ENCODE data around the gene ADPRS. TPM values are rescaled to one million over a fixed set of nuclear protein-coding genes. Genes with fewer than 3 reads are reported as not detected.

The ADPRS gene
- total RNA-seq, 2 experiments from 2014 or later: 35.4 to 36.9 TPM

DNA sequence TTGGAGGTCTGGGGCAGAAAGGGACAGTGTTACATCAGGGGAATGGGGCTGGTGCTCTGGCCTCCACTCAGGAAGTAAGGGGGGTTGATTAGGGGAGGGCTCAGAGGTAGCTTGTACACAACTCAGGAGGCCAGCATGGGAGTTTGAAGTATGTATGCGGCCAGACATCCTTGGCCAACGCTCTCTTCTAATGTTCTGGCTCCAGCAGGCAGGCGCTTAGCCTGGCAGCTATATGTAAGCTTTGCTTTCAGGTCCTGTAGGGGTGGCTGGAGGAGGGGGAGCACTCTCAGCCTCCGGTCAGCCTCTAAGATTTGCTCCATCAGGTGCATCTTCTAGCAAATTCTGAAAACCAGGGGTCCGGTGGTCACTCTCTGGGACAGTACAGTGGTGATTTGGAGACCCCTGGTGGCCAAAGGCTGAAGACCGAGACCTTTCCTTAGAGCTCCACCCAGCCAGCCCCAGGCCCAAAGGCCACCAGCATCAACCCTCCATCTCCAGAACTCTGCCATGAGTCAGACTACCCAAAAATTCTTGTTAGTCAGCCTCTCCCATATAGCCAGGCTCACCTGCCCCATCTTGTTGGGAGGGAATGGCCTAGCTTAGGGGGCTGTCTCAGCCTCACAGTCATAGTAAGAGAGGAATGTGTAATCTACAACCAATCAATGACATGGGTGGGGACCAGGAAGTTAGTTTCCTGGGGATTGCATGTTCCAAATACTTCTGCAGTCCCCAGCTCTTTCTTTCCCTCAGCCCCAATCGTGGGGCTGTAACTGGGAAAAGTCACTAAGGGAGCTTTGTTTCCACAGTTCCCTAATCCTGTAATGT, 46.0 kb downstream of the ADPRS start:
- CTCF ChIA-PET: interaction anchor here (0.7 to 12.3 kb wide), 31 partner anchors 9 to 343 kb away, joined by 3 to 307 read pairs (median 5); partner anchors contain the start of genes AGO3, MAP7D1, SH3D21 and TEKT2
- no peaks in the 10 kb centered on the region for H3K27me3 Mint-ChIP-seq
- H3K4me3 Mint-ChIP-seq: no peak overlapping the region
- no peaks in the 10 kb centered on the region for H3K9me3 Mint-ChIP-seq (ENCODE audit: low read depth)
- H3K36me3 Mint-ChIP-seq: peaks cover 7% of the 10 kb centered on the region
- peak; percentile 80 for ATAC-seq
- no peak overlapping the region for H3K27ac Mint-ChIP-seq
- H3K4me1 Mint-ChIP-seq: peaks cover 7% of the 10 kb centered on the region
- peak; percentile 63 for DNase-seq

DNA sequence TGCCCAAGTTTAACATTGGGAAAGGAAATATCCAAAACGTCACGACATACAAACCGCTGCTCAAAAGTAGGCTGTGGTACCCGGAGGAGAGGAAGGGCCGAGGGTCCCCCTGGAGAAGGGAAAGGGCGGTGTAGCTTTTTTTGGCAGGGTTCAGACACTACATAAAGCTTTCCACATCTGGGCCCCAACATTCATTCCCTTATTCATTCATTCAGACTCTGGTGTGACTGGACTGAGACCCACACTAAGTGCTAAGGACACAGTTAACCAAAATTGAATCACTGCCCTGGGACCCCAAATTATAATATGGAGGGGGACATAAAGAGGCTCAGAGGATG, 46.6 kb downstream of the ADPRS start:
- Mint-ChIP-seq H3K36me3 (peaks cover 10% of the 10 kb centered on the region), H3K27ac (no peak overlapping the region), H3K4me3 (no peak overlapping the region), H3K9me3 (ENCODE audit: low read depth) (no peaks in the 10 kb centered on the region), H3K27me3 (no peaks in the 10 kb centered on the region), H3K4me1 (peaks cover 9% of the 10 kb centered on the region)
- DNase-seq: no peak
- CTCF ChIA-PET: interaction anchor here (0.8 to 12.3 kb wide), 28 partner anchors 8 to 344 kb away, joined by 3 to 307 read pairs (median 5); partner anchors contain the start of genes AGO3, MAP7D1, SH3D21 and TEKT2
- ATAC-seq: no peak

DNA sequence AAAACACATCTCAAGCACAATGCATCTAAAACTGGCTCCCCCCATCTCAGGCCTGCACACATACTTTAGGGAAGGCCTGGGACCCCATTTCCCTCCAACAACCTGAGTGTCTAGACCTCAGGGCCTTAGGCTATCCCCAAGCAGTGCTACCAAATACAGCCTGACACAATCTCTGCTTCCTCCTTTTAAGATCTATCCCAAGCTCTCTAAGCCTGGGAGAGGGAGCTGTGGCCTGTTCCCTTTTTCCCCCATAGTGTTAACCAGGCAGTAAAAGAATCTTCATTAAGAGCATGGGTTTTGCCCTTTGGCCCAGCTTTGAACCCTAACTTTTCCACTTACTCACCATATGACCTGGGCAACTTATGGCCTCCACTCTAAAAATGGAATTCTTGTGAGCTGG, 47.1 kb downstream of the ADPRS start:
- no peak for ATAC-seq
- no peak for DNase-seq
- Mint-ChIP-seq H3K4me1 (peaks cover 13% of the 10 kb centered on the region), H3K27me3 (no peaks in the 10 kb centered on the region), H3K4me3 (no peak overlapping the region), H3K27ac (no peak overlapping the region), H3K9me3 (ENCODE audit: low read depth) (no peaks in the 10 kb centered on the region), H3K36me3 (peaks cover 10% of the 10 kb centered on the region)
- CTCF ChIA-PET: interaction anchor here (1.0 to 12.3 kb wide), 12 partner anchors 8 to 156 kb away, joined by 3 to 307 read pairs (median 8); partner anchors contain the start of genes MAP7D1 and TRAPPC3

DNA sequence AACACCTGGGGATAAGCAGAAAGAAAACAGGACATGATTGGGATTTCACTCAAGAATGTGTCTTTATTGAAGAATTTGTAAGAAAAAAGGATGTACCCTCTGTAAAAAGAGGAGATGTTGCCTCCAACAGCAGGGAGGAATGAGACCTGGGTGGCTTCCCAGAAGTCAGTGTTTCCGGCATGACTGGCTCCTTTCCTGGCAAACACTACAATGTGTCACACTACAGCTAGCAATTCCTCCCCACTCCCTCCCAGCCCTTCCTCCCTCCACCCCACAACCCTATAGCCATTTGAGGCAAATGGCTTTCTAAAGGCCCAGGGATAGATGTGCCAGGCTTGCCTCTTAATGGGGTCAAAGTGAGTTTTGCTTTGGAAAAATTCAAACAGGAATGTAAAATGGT, 47.8 kb downstream of the ADPRS start:
- CTCF ChIA-PET: interaction anchor here (1.0 to 12.3 kb wide), 2 partner anchors 13 to 38 kb away, joined by 3 to 307 read pairs; partner anchors contain the start of gene TRAPPC3
- Mint-ChIP-seq H3K9me3 (ENCODE audit: low read depth) (no peaks in the 10 kb centered on the region), H3K4me1 (peaks cover 20% of the 10 kb centered on the region), H3K36me3 (peaks cover 10% of the 10 kb centered on the region), H3K27me3 (no peaks in the 10 kb centered on the region), H3K4me3 (no peak overlapping the region), H3K27ac (no peak overlapping the region)
- no peak for DNase-seq
- no peak for ATAC-seq

DNA sequence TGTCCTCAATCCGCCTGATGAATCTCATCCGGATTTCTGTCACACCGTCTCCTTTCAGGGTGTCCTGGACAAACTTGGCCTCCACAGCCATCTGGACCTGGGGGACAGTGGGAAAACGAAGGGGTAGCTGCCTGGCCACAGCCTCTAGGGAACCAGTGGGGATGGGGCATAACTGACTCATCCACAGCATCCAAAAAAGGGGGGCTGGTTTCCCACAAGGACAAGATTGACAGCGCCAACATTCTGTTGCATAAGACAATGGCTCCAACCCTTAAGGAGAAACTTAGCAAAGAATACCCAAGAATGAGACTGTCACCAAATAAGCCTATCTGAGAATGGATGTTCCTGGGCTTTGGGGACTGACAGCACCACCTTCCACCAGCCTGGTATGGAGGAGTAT, 48.5 kb downstream of the ADPRS start:
- Mint-ChIP-seq H3K36me3 (peaks cover 10% of the 10 kb centered on the region), H3K4me1 (peaks cover 24% of the 10 kb centered on the region), H3K27me3 (no peaks in the 10 kb centered on the region), H3K9me3 (ENCODE audit: low read depth) (no peaks in the 10 kb centered on the region), H3K27ac (no peak overlapping the region), H3K4me3 (no peak overlapping the region)
- CTCF ChIA-PET: interaction anchor here (1.0 to 12.3 kb wide), 2 partner anchors 12 to 38 kb away, joined by 3 to 307 read pairs; partner anchors contain the start of gene TRAPPC3
- no peak for DNase-seq
- ATAC-seq: no peak

DNA sequence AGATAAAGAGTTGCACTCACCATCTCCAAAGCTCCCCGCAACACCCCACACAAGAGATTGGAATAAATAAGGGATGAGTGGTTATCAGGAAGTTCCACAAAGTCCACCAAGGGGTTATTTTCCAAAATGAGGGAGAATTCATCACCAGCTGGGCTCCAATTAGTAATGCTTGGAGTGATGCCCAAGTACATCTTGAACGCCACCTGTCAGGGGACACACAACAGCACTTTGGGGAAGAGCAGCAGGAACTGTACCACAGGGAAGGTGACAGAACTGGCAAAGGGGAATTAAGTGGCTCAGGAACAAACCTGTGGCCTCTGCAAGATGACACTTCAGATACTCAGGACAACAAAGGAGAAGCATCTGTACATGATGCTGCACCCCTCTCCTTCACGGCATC, 49.1 kb downstream of the ADPRS start:
- ATAC-seq: no peak
- no peaks in the 10 kb centered on the region for H3K27me3 Mint-ChIP-seq
- peaks cover 27% of the 10 kb centered on the region for H3K4me1 Mint-ChIP-seq
- H3K4me3 Mint-ChIP-seq: no peak overlapping the region
- CTCF ChIA-PET: interaction anchor here (1.0 to 12.3 kb wide), 3 partner anchors 11 to 39 kb away, joined by 3 to 307 read pairs (median 3); partner anchors contain the start of gene TRAPPC3
- no peak for DNase-seq
- no peak overlapping the region for H3K27ac Mint-ChIP-seq
- H3K36me3 Mint-ChIP-seq: peaks cover 10% of the 10 kb centered on the region
- H3K9me3 Mint-ChIP-seq (ENCODE audit: low read depth): no peaks in the 10 kb centered on the region

DNA sequence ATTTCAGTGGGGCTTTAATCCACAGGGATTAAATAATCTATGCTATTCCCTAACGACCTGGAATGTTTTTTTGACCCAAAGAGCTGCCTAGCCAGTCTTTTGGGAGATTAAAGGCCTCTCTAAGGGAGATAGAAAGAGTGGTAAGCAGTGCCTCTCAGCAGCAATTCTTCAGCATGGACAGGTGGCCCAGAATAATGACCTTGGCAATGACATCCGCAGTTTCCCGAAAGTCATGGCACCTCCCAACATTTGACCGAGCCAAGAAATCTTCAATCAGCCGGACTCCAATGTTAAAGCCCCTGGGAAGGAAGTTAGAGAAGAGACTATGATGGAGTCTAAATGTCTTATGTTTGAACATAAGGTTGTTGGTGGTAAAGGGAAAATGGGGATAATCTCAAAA, 50.8 kb downstream of the ADPRS start:
- Mint-ChIP-seq H3K9me3 (ENCODE audit: low read depth) (no peaks in the 10 kb centered on the region), H3K4me1 (peaks cover 36% of the 10 kb centered on the region), H3K27ac (no peak overlapping the region), H3K27me3 (no peaks in the 10 kb centered on the region), H3K36me3 (peaks cover 14% of the 10 kb centered on the region), H3K4me3 (no peak overlapping the region)
- ATAC-seq (no peak), DNase-seq (no peak)
- CTCF ChIA-PET: interaction anchor here (0.6 to 12.3 kb wide), 3 partner anchors 9 to 258 kb away, joined by 3 to 307 read pairs (median 3); partner anchors contain the start of gene TRAPPC3

DNA sequence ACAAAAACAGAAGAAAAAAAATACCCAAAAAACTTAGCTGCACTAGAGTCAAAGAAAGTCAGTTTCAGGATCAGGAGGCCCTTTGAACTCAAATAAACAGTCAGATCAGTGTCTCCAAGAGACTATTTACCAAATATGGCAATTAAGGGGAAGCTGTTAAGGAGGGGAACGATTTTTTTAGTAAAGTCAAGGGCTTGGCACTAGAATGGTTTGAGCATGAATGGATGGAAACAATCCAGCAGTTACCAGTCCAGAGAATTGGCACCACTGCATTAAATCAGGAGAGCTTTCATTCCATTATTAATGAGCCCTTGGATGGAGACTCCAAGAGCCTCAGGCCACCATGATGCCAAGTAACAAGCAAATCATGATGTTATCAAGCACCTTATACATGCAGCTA, 53.4 kb downstream of the ADPRS start:
- Mint-ChIP-seq H3K36me3 (peaks cover 24% of the 10 kb centered on the region), H3K27ac (no peak overlapping the region), H3K9me3 (ENCODE audit: low read depth) (no peaks in the 10 kb centered on the region), H3K27me3 (no peaks in the 10 kb centered on the region), H3K4me3 (no peak overlapping the region), H3K4me1 (peaks cover 40% of the 10 kb centered on the region)
- CTCF ChIA-PET: interaction anchor here (0.7 to 1.1 kb wide), 3 partner anchors 41 to 47 kb away, joined by 3 to 7 read pairs (median 3); no protein-coding TSS in a partner anchor
- DNase-seq: no peak
- ATAC-seq: no peak

DNA sequence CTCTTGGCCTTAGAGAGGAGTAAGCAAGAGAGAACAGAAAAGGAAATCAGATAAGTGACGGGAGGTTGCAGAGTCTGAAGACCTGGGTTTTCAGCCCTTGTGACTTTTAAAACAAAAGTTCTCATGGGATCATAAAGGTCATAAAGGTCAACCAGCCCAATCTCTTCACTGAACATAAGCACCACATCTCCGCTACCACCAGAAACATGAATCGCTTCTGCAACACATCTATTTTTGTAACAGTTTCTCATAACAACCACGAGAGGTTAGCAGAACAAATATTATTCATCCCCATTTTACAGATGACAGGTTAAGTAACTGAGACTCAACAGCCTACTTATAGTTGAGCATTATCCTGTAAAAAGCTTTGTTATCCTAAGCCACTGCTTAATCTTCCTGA, 54.7 kb downstream of the ADPRS start:
- H3K36me3 Mint-ChIP-seq: peaks cover 25% of the 10 kb centered on the region
- H3K27me3 Mint-ChIP-seq: no peaks in the 10 kb centered on the region
- ATAC-seq (no peak), DNase-seq (no peak)
- H3K4me3 Mint-ChIP-seq: no peak overlapping the region
- H3K9me3 Mint-ChIP-seq (ENCODE audit: low read depth): no peaks in the 10 kb centered on the region
- H3K27ac Mint-ChIP-seq: no peak overlapping the region
- H3K4me1 Mint-ChIP-seq: peaks cover 49% of the 10 kb centered on the region
- CTCF ChIA-PET: interaction anchor here (1.1 to 2.0 kb wide), 3 partner anchors 8 to 142 kb away, joined by 3 to 6 read pairs (median 6); no protein-coding TSS in a partner anchor

Other genes with a start within 250 kb of the ADPRS start
- 10 to 100 TPM; 23.7 to 29.3 TPM for gene AGO1, start 205.7 kb upstream of the ADPRS start, total RNA-seq
- gene AGO3, start 157.8 kb upstream of the ADPRS start, total RNA-seq: 10 to 100 TPM; 26.2 to 33.1 TPM
- not detected for gene TEKT2, start 4.8 kb upstream of the ADPRS start, total RNA-seq
- gene COL8A2, start 36.3 kb downstream of the ADPRS start, total RNA-seq: not detected
- gene TRAPPC3, start 60.6 kb downstream of the ADPRS start, total RNA-seq: 10 to 100 TPM; 56.5 to 68.3 TPM
- gene MAP7D1, start 67.3 kb downstream of the ADPRS start, total RNA-seq: 100 to 1,000 TPM; 238 to 252 TPM
- 100 to 1,000 TPM; 129 to 166 TPM for gene THRAP3, start 135.6 kb downstream of the ADPRS start, total RNA-seq
- gene SH3D21, start 217.5 kb downstream of the ADPRS start, total RNA-seq: 10 to 100 TPM in 1 of 2 experiments, 1 to 10 TPM in 1; 5.5 to 11.0 TPM
- gene EVA1B, start 234.8 kb downstream of the ADPRS start, total RNA-seq: 10 to 100 TPM; 16.4 to 23.9 TPM